ENCODE measurements around the gene SRGAP2C. TPM values are rescaled to one million over a fixed set of nuclear protein-coding genes. Genes with fewer than 3 reads are reported as not detected.
"Not testable (repeated sequence)": the region's sequence is repeated elsewhere in the genome, so short reads cannot be mapped to it uniquely, and the experiment has no call there.

Gene SRGAP2C
- total RNA-seq, 3 donors from 2014 or later, result 9.8 to 10.4 (median 10.3) TPM

GRCh38 chr1:121400108-121400507 is 215.3 kb downstream of the SRGAP2C start:
- H3K4me1 Mint-ChIP-seq (ENCODE audit: low read depth), result peaks cover 15% of the 10 kb centered on the region
- DNase-seq, result not testable (repeated sequence)
- peak overlapping the region; percentile 8 for H3K4me3 Mint-ChIP-seq

GRCh38 chr1:121400541-121401310 is 216.0 kb downstream of the SRGAP2C start:
- not testable (repeated sequence) for DNase-seq; ATAC-seq; H3K36me3 Mint-ChIP-seq (ENCODE audit: insufficient read depth)
- Mint-ChIP-seq H3K9me3 (peaks cover 17% of the 10 kb centered on the region), H3K4me1 (ENCODE audit: low read depth) (peaks cover 15% of the 10 kb centered on the region), H3K27me3 (ENCODE audit: low read depth) (peaks cover 13% of the 10 kb centered on the region), H3K4me3 (peak overlapping the region; percentile 58)

More at GRCh38 chr1:121400108-121400507, 215.3 kb downstream of the SRGAP2C start:
- not testable (repeated sequence) for ATAC-seq; H3K36me3 Mint-ChIP-seq (ENCODE audit: insufficient read depth)
- Mint-ChIP-seq H3K27me3 (ENCODE audit: low read depth) (peaks cover 15% of the 10 kb centered on the region), H3K9me3 (peaks cover 17% of the 10 kb centered on the region)

GRCh38 chr1:121401375-121401955 is 216.7 kb downstream of the SRGAP2C start:
- not testable (repeated sequence) for ATAC-seq; H3K36me3 Mint-ChIP-seq (ENCODE audit: insufficient read depth); DNase-seq
- Mint-ChIP-seq H3K9me3 (peaks cover 17% of the 10 kb centered on the region), H3K4me3 (peak overlapping the region; percentile 58), H3K4me1 (ENCODE audit: low read depth) (peaks cover 15% of the 10 kb centered on the region), H3K27me3 (ENCODE audit: low read depth) (peaks cover 12% of the 10 kb centered on the region)

- H3K4me3 Mint-ChIP-seq; H3K36me3 Mint-ChIP-seq (ENCODE audit: insufficient read depth); DNase-seq; H3K27me3 Mint-ChIP-seq (ENCODE audit: low read depth); ATAC-seq: not testable (repeated sequence)
- H3K4me1 Mint-ChIP-seq (ENCODE audit: low read depth), result peaks cover 15% of the 10 kb centered on the region
- peaks cover 17% of the 10 kb centered on the region for H3K9me3 Mint-ChIP-seq
Observed at GRCh38 chr1:121403254-121403653, 218.5 kb downstream of the SRGAP2C start.

- Mint-ChIP-seq H3K27me3 (ENCODE audit: low read depth) (no peaks in the 10 kb centered on the region), H3K36me3 (ENCODE audit: insufficient read depth) (no peaks in the 10 kb centered on the region), H3K4me3 (no peak overlapping the region), H3K4me1 (ENCODE audit: low read depth) (peaks cover under 1% of the 10 kb centered on the region), H3K9me3 (no peaks in the 10 kb centered on the region)
- DNase-seq (no peak), ATAC-seq (no peak)
Observed at GRCh38 chr1:121408354-121408753, 223.6 kb downstream of the SRGAP2C start.

- ATAC-seq (no peak), DNase-seq (no peak)
- Mint-ChIP-seq H3K4me1 (ENCODE audit: low read depth) (peaks cover 8% of the 10 kb centered on the region), H3K4me3 (no peak overlapping the region), H3K36me3 (ENCODE audit: insufficient read depth) (no peaks in the 10 kb centered on the region), H3K9me3 (no peaks in the 10 kb centered on the region), H3K27me3 (ENCODE audit: low read depth) (peaks cover 2% of the 10 kb centered on the region)
Observed at GRCh38 chr1:121413821-121414220, 229.0 kb downstream of the SRGAP2C start.

- Mint-ChIP-seq H3K27me3 (ENCODE audit: low read depth) (peaks cover 5% of the 10 kb centered on the region), H3K4me3 (no peak overlapping the region), H3K36me3 (ENCODE audit: insufficient read depth) (no peaks in the 10 kb centered on the region), H3K9me3 (no peaks in the 10 kb centered on the region), H3K4me1 (ENCODE audit: low read depth) (peaks cover 8% of the 10 kb centered on the region)
- no peak for DNase-seq
- ATAC-seq, result no peak
Observed at GRCh38 chr1:121414905-121415304, 230.1 kb downstream of the SRGAP2C start.

GRCh38 chr1:121417325-121417923 is 232.6 kb downstream of the SRGAP2C start:
- peaks cover 8% of the 10 kb centered on the region for H3K4me1 Mint-ChIP-seq (ENCODE audit: low read depth)
- no peaks in the 10 kb centered on the region for H3K9me3 Mint-ChIP-seq
- no peak overlapping the region for H3K4me3 Mint-ChIP-seq
- no peak for ATAC-seq
- DNase-seq, result no peak
- H3K27me3 Mint-ChIP-seq (ENCODE audit: low read depth), result peaks cover 9% of the 10 kb centered on the region
- no peaks in the 10 kb centered on the region for H3K36me3 Mint-ChIP-seq (ENCODE audit: insufficient read depth)

- Mint-ChIP-seq H3K9me3 (no peaks in the 10 kb centered on the region), H3K27me3 (ENCODE audit: low read depth) (peaks cover 9% of the 10 kb centered on the region), H3K4me1 (ENCODE audit: low read depth) (peaks cover 6% of the 10 kb centered on the region), H3K36me3 (ENCODE audit: insufficient read depth) (no peaks in the 10 kb centered on the region), H3K4me3 (no peak overlapping the region)
- DNase-seq (no peak), ATAC-seq (no peak)
Observed at GRCh38 chr1:121418369-121419049, 233.7 kb downstream of the SRGAP2C start.

GRCh38 chr1:121419050-121419615 is 234.4 kb downstream of the SRGAP2C start:
- not testable (repeated sequence) for DNase-seq; H3K36me3 Mint-ChIP-seq (ENCODE audit: insufficient read depth); ATAC-seq; H3K4me1 Mint-ChIP-seq (ENCODE audit: low read depth); H3K9me3 Mint-ChIP-seq; H3K4me3 Mint-ChIP-seq; H3K27me3 Mint-ChIP-seq (ENCODE audit: low read depth)

- ATAC-seq; H3K4me3 Mint-ChIP-seq; H3K36me3 Mint-ChIP-seq (ENCODE audit: insufficient read depth); H3K9me3 Mint-ChIP-seq; DNase-seq; H3K4me1 Mint-ChIP-seq (ENCODE audit: low read depth); H3K27me3 Mint-ChIP-seq (ENCODE audit: low read depth): not testable (repeated sequence)
Observed at GRCh38 chr1:121421490-121421889, 236.7 kb downstream of the SRGAP2C start.

GRCh38 chr1:121423956-121424355 is 239.2 kb downstream of the SRGAP2C start:
- H3K4me3 Mint-ChIP-seq; DNase-seq; H3K4me1 Mint-ChIP-seq (ENCODE audit: low read depth); H3K36me3 Mint-ChIP-seq (ENCODE audit: insufficient read depth); H3K27me3 Mint-ChIP-seq (ENCODE audit: low read depth); ATAC-seq; H3K9me3 Mint-ChIP-seq: not testable (repeated sequence)

GRCh38 chr1:121433517-121433916 is 248.7 kb downstream of the SRGAP2C start:
- H3K9me3 Mint-ChIP-seq; H3K4me3 Mint-ChIP-seq; H3K27me3 Mint-ChIP-seq (ENCODE audit: low read depth); DNase-seq; ATAC-seq; H3K4me1 Mint-ChIP-seq (ENCODE audit: low read depth); H3K36me3 Mint-ChIP-seq (ENCODE audit: insufficient read depth): not testable (repeated sequence)

- ATAC-seq; H3K36me3 Mint-ChIP-seq (ENCODE audit: insufficient read depth): not testable (repeated sequence)
Observed at GRCh38 chr1:121438862-121439261, 254.1 kb downstream of the SRGAP2C start.

More at GRCh38 chr1:121438862-121439261, 254.1 kb downstream of the SRGAP2C start:
- DNase-seq; H3K4me3 Mint-ChIP-seq; H3K4me1 Mint-ChIP-seq (ENCODE audit: low read depth); H3K27me3 Mint-ChIP-seq (ENCODE audit: low read depth): not testable (repeated sequence)
- peaks cover 14% of the 10 kb centered on the region for H3K9me3 Mint-ChIP-seq

Data from activated T-cell treated with anti-CD3 and anti-CD28 coated beads, Interleukin-2, amount 50 U/mL, for 4 hours (primary cell).